HG03064 (cell line): Measurements from ENCODE around the gene TADA3.
"Not testable (repeated sequence)": the region's sequence is repeated elsewhere in the genome, so short reads cannot be mapped to it uniquely, and the experiment has no call there.

Experiments
- ATAC-seq: cut with Tn5 transposase; IDR thresholded peaks from one replicate; pipeline ENCODE4 v1.9.1; 2021; ENCODE audit warnings: low read depth; ENCODE audit not compliant: unreplicated experiment

TADA3 gene

GRCh38 chr3:9786209-9786739 lies 6.0 kb downstream of the TADA3 start:
- ATAC-seq = no peak

- no peak for ATAC-seq
Observed at GRCh38 chr3:9785602-9786001, 6.7 kb downstream of the TADA3 start.

DNA sequence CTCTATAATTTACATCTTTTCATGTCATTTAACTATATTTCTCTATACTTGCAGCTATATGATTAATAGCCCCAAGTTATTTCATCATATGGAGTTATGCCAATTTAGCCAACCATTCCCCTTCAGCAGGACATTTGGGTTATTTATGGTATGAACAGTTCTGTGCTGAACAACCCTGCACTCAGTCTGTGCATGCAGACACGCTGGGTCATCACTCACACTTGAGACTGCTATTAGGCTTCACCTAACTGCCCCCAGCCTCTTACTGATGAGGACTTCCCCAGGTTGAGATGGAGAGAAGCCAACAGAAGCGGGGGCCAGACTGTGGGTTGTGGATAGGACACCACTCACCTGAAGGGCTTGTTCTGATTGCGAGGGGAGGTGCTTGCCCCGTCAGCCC lies 7.3 kb downstream of the TADA3 start:
- ATAC-seq = no peak

GRCh38 chr3:9783954-9784353 lies 8.3 kb downstream of the TADA3 start:
- ATAC-seq = no peak

DNA sequence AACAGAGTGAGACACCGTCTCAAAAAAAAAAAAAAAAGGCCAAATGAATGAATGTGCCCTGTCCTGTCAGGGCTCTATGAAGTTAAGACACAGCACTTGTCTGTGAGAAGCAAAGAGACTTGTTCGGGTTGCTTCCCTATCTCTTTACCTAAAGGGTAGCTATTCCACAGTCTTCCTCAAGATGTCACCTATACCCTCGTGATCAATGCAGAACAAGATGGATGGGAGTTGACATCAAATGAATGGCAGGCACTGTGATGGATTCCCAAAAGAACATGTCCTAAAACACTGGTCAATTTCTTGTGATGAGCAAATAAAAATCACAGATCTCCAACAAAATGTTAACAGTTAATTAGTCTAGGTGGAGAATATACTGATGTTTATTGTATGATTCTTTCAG lies 9.5 kb downstream of the TADA3 start:
- no peak for ATAC-seq

DNA sequence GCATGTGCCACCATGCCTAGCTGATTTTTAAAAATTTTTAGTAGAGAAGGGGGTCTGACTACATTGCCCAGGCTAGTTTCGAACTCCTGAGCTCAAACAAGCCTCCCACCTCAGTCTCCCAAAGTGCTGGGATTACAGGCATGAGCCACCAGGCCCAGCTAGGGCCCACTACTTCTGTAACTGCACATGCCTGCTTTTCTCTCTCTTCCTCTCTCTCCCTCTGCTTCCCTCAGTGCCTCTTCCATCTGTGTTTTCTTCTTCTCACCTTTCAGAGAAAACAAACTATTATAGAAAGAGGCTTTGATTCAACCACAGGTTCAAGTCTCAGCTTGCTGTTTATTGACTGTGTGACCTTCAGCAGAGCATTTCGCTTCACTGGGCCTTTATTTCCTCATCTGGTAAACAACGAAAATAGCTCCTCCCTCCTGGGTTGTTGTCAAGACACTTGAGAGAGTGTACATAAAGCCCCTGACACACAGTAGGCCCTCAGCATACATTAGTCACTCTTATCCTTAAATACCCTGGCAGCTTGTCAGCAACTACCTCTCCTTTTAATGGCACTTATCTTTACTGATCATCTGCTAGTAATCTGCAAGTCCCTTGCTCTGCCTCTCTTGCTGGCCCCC lies 10.2 kb downstream of the TADA3 start:
- no peak for ATAC-seq

GRCh38 chr3:9781551-9781950 lies 10.7 kb downstream of the TADA3 start:
- ATAC-seq = no peak

DNA sequence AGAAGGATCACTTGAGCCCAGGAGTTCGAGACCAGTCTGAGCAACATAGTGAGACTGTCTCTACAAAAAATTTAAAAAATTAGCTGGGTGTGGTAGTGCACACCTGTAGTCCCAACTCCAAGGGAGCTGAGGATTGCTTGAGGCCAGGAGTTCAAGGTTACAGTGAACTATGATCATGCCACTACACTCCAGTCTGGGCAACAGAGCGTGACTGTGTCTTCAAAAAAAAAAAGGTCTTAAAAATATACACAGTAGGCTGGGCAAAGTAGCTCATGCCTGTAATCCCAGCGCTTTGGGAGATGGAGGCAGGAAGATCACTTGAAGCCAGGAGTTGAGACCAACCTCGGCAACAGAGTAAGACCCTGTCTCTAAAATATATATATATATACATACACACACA lies 11.4 kb downstream of the TADA3 start:
- no peak for ATAC-seq

DNA sequence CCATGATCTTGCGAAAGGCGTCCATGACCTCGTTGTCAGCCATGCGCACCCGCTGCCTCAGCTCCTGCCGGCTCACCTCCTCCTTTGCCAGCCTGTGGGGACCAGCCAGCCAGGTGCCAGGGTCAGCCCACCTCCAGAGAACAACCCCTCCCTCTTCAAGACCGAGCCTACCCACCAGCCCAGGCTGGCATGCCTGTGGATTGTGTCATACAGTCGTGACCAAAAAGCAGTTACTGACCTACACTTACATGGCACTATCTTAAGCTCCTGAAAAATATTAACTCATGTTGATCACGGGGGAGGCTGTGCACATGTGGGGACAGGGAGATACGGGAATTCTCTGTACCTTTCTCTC lies 11.8 kb downstream of the TADA3 start:
- ATAC-seq = no peak

GRCh38 chr3:9779721-9780457 lies 12.4 kb downstream of the TADA3 start:
- ATAC-seq = peak; percentile 58

DNA sequence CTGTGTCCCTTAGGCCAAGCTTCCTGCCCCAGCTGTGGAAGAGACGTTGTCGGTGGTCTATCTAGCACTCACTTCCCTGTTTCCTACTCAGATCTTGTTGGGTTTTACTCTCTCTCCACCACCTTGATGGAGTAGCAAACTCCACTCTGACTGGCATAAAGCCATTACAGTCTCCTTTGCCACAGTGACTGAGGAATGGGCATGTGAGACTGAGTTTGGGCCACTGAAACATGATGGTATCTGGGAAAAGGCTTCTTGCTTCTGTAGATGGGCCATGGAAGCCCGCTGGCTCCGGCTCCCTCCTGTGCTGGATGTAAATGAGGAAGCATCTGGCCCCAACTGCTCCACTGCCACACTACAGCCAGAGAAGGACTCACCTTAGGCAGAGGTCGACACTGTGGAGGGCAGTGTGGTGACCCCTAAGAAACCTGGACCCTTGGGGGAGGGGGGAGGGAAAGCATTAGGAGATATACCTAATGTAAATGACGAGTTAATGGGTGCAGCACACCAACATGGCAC lies 13.1 kb downstream of the TADA3 start:
- no peak for ATAC-seq

- no peak for ATAC-seq
Observed at GRCh38 chr3:9778143-9779074, 13.9 kb downstream of the TADA3 start.

GRCh38 chr3:9777694-9778021 lies 14.6 kb downstream of the TADA3 start:
- ATAC-seq = no peak

- no peak for ATAC-seq
Observed at GRCh38 chr3:9776896-9777693, 15.2 kb downstream of the TADA3 start.

- not testable (repeated sequence) for ATAC-seq
Observed at GRCh38 chr3:9771007-9771406, 21.3 kb downstream of the TADA3 start.

DNA sequence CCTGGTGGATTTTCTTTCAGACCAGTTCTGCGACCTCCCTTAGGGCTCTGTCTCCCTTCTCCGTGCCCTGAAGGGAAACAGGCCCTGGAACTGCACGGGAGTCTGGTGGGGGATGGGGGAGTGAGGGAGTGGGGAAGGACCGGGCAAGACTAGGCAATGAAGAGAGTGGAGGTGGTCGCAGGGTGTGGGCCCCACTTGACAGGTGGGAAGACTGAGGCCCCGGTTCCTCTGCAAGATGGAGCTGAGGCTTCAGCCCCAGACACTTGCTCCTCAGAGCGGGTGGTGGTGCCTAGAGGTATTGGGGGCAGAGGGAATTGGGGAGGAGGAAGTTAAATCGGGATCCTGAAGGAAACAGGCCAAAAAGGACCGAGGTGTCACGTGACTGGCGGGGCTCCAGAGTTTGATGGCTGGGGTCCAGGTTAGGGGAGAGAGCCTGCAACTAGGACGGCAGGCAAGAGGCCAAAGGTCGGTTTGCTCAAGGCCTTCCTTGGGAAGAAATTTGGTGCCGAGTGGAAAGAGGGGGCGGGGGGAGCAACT lies 21.9 kb downstream of the TADA3 start:
- no peak for ATAC-seq

DNA sequence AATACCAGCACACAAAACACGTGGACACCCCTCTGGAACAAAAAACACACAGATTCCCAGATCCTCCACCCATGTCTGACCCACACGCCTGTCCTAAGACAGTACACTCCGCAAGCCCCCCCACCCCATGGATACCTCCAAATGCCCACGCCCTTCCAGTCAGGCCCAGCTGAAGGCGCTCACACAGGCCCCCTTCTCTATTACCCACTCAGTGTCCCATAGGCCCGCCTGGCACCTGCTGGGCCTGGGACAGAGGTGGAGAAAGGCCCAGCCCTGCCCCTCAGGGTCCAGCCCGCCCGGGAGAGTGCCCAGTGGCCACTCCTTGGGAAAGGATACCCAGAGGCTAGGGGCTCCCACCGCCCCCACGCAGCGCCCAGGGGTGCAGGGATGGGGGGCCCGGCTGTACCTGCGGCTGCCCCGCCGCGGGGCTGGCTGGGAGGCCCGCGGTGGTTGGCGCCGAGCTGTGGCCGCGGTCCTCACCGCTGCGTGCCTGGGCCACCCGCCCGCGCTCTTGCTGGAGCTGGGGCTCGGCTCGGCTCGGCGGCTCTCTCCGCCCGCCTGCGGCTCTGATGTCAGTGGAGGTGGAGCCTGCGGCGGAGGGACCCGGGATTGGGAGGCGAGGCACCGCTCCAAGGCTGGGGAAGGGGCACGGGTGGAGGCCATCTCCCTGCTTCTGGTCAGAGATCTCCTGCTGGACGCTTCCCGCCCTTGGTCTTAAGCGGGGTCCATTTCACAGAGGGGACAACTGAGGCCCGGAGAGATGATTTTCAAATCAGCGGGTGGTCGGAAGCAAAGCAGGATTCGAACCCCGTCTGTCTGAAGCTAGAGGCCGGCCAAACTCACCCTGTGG lies 22.6 kb downstream of the TADA3 start, which contains the start of gene CAMK1:
CAMK1 (minus strand) TSS at position 522 of the 850 bp plus-strand sequence. CDS start 2,198 bp downstream, outside the sequence.
- no peak for ATAC-seq

- ATAC-seq = no peak
Observed at GRCh38 chr3:9769012-9769411, 23.3 kb downstream of the TADA3 start.
